Measurements from ENCODE around the gene ANTXR1.

GRCh38 chr2:69034122-69034521, 21.1 kb downstream of the ANTXR1 start:
- TF ChIP-seq CTCF (IDR thresholded peaks at IDR 0.05; ENCODE audit: extremely low read depth in 1 of 2, insufficient read depth in 1 of 2, low read depth in 1 of 2, low read length in 2 of 2) (no peak), MYC (IDR thresholded peaks at IDR 0.05; ENCODE audit: low read depth, low read length) (no peak), EZH2 (IDR thresholded peaks at IDR 0.05; ENCODE audit: borderline replicate concordance, low read depth, low read length, severe bottlenecking) (no peak), FOS (IDR thresholded peaks at IDR 0.05; ENCODE audit: borderline replicate concordance, insufficient read depth, low read length) (no peak)
